ENCODE measurements around the gene CAND1.

CAND1 gene

GRCh38 chr12:67268896-67269632 lies at the start of gene CAND1:
Gene CAND1 (plus strand): TSS chr12:67269358. CDS start chr12:67269718, 360 bp downstream.
- Histone ChIP-seq H3K27ac (ENCODE audit: low read depth, low read length) (peak within 1 kb of the TSS; percentile 91), H3K9ac (ENCODE audit: low read length in 5 of 5) (peak within 1 kb of the TSS; percentile 89 to 99 (median 99)), H3K4me3 (ENCODE audit: low read depth in 1 of 5, low read length in 5 of 5) (peak within 1 kb of the TSS; percentile 81 to 96 (median 94)), H3K27me3 (ENCODE audit: control insufficient read depth in 5 of 5, insufficient read depth in 4 of 5, low read length in 5 of 5) (no peaks in the 10 kb centered on the region), H3K4me1 (ENCODE audit: control insufficient read depth in 5 of 5, insufficient read depth in 5 of 5, low read length in 5 of 5) (peaks cover 3 to 32% (median 30%) of the 10 kb centered on the region in 5 donors), H3K36me3 (ENCODE audit: control insufficient read depth in 5 of 5, insufficient read depth in 5 of 5, low read length in 5 of 5) (no peaks in the 10 kb centered on the region), H3K9me3 (ENCODE audit: control insufficient read depth in 5 of 5, low read length in 5 of 5) (peaks cover 0 to 6% (median 0%) of the 10 kb centered on the region in 5 donors)

- H3K9me3 ChIP-seq (ENCODE audit: control insufficient read depth in 5 of 5, low read length in 5 of 5): no peaks in the 10 kb centered on the region
- no peaks in the 10 kb centered on the region for H3K27me3 ChIP-seq (ENCODE audit: control insufficient read depth in 5 of 5, insufficient read depth in 4 of 5, low read length in 5 of 5)
- H3K9ac ChIP-seq (ENCODE audit: low read length in 5 of 5): no peak overlapping the region
- no peaks in the 10 kb centered on the region for H3K4me1 ChIP-seq (ENCODE audit: control insufficient read depth in 5 of 5, insufficient read depth in 5 of 5, low read length in 5 of 5)
- no peak overlapping the region for H3K4me3 ChIP-seq (ENCODE audit: low read depth in 1 of 5, low read length in 5 of 5)
- H3K27ac ChIP-seq (ENCODE audit: low read depth, low read length): no peak overlapping the region
- H3K36me3 ChIP-seq (ENCODE audit: control insufficient read depth in 5 of 5, insufficient read depth in 5 of 5, low read length in 5 of 5): no peaks in the 10 kb centered on the region
Observed at GRCh38 chr12:67220065-67220464, 49.1 kb upstream of the CAND1 start.

- Histone ChIP-seq H3K4me1 (ENCODE audit: control insufficient read depth in 5 of 5, insufficient read depth in 5 of 5, low read length in 5 of 5) (no peaks in the 10 kb centered on the region), H3K9me3 (ENCODE audit: control insufficient read depth in 5 of 5, low read length in 5 of 5) (no peaks in the 10 kb centered on the region), H3K4me3 (ENCODE audit: low read depth in 1 of 5, low read length in 5 of 5) (no peak overlapping the region), H3K27me3 (ENCODE audit: control insufficient read depth in 5 of 5, insufficient read depth in 4 of 5, low read length in 5 of 5) (no peaks in the 10 kb centered on the region), H3K9ac (ENCODE audit: low read length in 5 of 5) (no peak overlapping the region), H3K36me3 (ENCODE audit: control insufficient read depth in 5 of 5, insufficient read depth in 5 of 5, low read length in 5 of 5) (no peaks in the 10 kb centered on the region), H3K27ac (ENCODE audit: low read depth, low read length) (no peak overlapping the region)
Observed at GRCh38 chr12:67222302-67222701, 46.9 kb upstream of the CAND1 start.

- H3K4me3 ChIP-seq (ENCODE audit: low read depth in 1 of 5, low read length in 5 of 5): no peak overlapping the region
- H3K4me1 ChIP-seq (ENCODE audit: control insufficient read depth in 5 of 5, insufficient read depth in 5 of 5, low read length in 5 of 5): no peaks in the 10 kb centered on the region
- no peaks in the 10 kb centered on the region for H3K27me3 ChIP-seq (ENCODE audit: control insufficient read depth in 5 of 5, insufficient read depth in 4 of 5, low read length in 5 of 5)
- H3K27ac ChIP-seq (ENCODE audit: low read depth, low read length): no peak overlapping the region
- no peaks in the 10 kb centered on the region for H3K36me3 ChIP-seq (ENCODE audit: control insufficient read depth in 5 of 5, insufficient read depth in 5 of 5, low read length in 5 of 5)
- H3K9me3 ChIP-seq (ENCODE audit: control insufficient read depth in 5 of 5, low read length in 5 of 5): no peaks in the 10 kb centered on the region
- no peak overlapping the region for H3K9ac ChIP-seq (ENCODE audit: low read length in 5 of 5)
Observed at GRCh38 chr12:67223225-67223624, 45.9 kb upstream of the CAND1 start.

GRCh38 chr12:67237231-67237630 lies 31.9 kb upstream of the CAND1 start:
- Histone ChIP-seq H3K4me1 (ENCODE audit: control insufficient read depth in 5 of 5, insufficient read depth in 5 of 5, low read length in 5 of 5) (no peaks in the 10 kb centered on the region), H3K27me3 (ENCODE audit: control insufficient read depth in 5 of 5, insufficient read depth in 4 of 5, low read length in 5 of 5) (no peaks in the 10 kb centered on the region), H3K9me3 (ENCODE audit: control insufficient read depth in 5 of 5, low read length in 5 of 5) (peaks cover 0 to 11% (median 2%) of the 10 kb centered on the region in 5 donors), H3K9ac (ENCODE audit: low read length in 5 of 5) (no peak overlapping the region), H3K4me3 (ENCODE audit: low read depth in 1 of 5, low read length in 5 of 5) (no peak overlapping the region), H3K36me3 (ENCODE audit: control insufficient read depth in 5 of 5, insufficient read depth in 5 of 5, low read length in 5 of 5) (no peaks in the 10 kb centered on the region), H3K27ac (ENCODE audit: low read depth, low read length) (no peak overlapping the region)

- no peaks in the 10 kb centered on the region for H3K27me3 ChIP-seq (ENCODE audit: control insufficient read depth in 5 of 5, insufficient read depth in 4 of 5, low read length in 5 of 5)
- no peaks in the 10 kb centered on the region for H3K36me3 ChIP-seq (ENCODE audit: control insufficient read depth in 5 of 5, insufficient read depth in 5 of 5, low read length in 5 of 5)
- H3K9ac ChIP-seq (ENCODE audit: low read length in 5 of 5): no peak overlapping the region
- H3K4me1 ChIP-seq (ENCODE audit: control insufficient read depth in 5 of 5, insufficient read depth in 5 of 5, low read length in 5 of 5): no peaks in the 10 kb centered on the region
- peaks cover 0 to 6% (median 2%) of the 10 kb centered on the region in 5 donors for H3K9me3 ChIP-seq (ENCODE audit: control insufficient read depth in 5 of 5, low read length in 5 of 5)
- H3K4me3 ChIP-seq (ENCODE audit: low read depth in 1 of 5, low read length in 5 of 5): no peak overlapping the region
- no peak overlapping the region for H3K27ac ChIP-seq (ENCODE audit: low read depth, low read length)
Observed at GRCh38 chr12:67239061-67239460, 30.1 kb upstream of the CAND1 start.

- H3K4me1 ChIP-seq (ENCODE audit: control insufficient read depth in 5 of 5, insufficient read depth in 5 of 5, low read length in 5 of 5): no peaks in the 10 kb centered on the region
- H3K4me3 ChIP-seq (ENCODE audit: low read depth in 1 of 5, low read length in 5 of 5): no peak overlapping the region
- no peak overlapping the region for H3K27ac ChIP-seq (ENCODE audit: low read depth, low read length)
- H3K27me3 ChIP-seq (ENCODE audit: control insufficient read depth in 5 of 5, insufficient read depth in 4 of 5, low read length in 5 of 5): no peaks in the 10 kb centered on the region
- H3K36me3 ChIP-seq (ENCODE audit: control insufficient read depth in 5 of 5, insufficient read depth in 5 of 5, low read length in 5 of 5): no peaks in the 10 kb centered on the region
- no peaks in the 10 kb centered on the region for H3K9me3 ChIP-seq (ENCODE audit: control insufficient read depth in 5 of 5, low read length in 5 of 5)
- H3K9ac ChIP-seq (ENCODE audit: low read length in 5 of 5): no peak overlapping the region
Observed at GRCh38 chr12:67241482-67241881, 27.7 kb upstream of the CAND1 start.

GRCh38 chr12:67243260-67243659 lies 25.9 kb upstream of the CAND1 start:
- Histone ChIP-seq H3K9me3 (ENCODE audit: control insufficient read depth in 5 of 5, low read length in 5 of 5) (no peaks in the 10 kb centered on the region), H3K36me3 (ENCODE audit: control insufficient read depth in 5 of 5, insufficient read depth in 5 of 5, low read length in 5 of 5) (no peaks in the 10 kb centered on the region), H3K4me3 (ENCODE audit: low read depth in 1 of 5, low read length in 5 of 5) (no peak overlapping the region), H3K9ac (ENCODE audit: low read length in 5 of 5) (no peak overlapping the region), H3K4me1 (ENCODE audit: control insufficient read depth in 5 of 5, insufficient read depth in 5 of 5, low read length in 5 of 5) (no peaks in the 10 kb centered on the region), H3K27ac (ENCODE audit: low read depth, low read length) (no peak overlapping the region), H3K27me3 (ENCODE audit: control insufficient read depth in 5 of 5, insufficient read depth in 4 of 5, low read length in 5 of 5) (no peaks in the 10 kb centered on the region)

- Histone ChIP-seq H3K27ac (ENCODE audit: low read depth, low read length) (no peak overlapping the region), H3K4me1 (ENCODE audit: control insufficient read depth in 5 of 5, insufficient read depth in 5 of 5, low read length in 5 of 5) (no peaks in the 10 kb centered on the region), H3K4me3 (ENCODE audit: low read depth in 1 of 5, low read length in 5 of 5) (no peak overlapping the region), H3K9ac (ENCODE audit: low read length in 5 of 5) (no peak overlapping the region), H3K27me3 (ENCODE audit: control insufficient read depth in 5 of 5, insufficient read depth in 4 of 5, low read length in 5 of 5) (no peaks in the 10 kb centered on the region), H3K36me3 (ENCODE audit: control insufficient read depth in 5 of 5, insufficient read depth in 5 of 5, low read length in 5 of 5) (no peaks in the 10 kb centered on the region), H3K9me3 (ENCODE audit: control insufficient read depth in 5 of 5, low read length in 5 of 5) (no peaks in the 10 kb centered on the region)
Observed at GRCh38 chr12:67245571-67245970, 23.6 kb upstream of the CAND1 start.

GRCh38 chr12:67251012-67251411 lies 18.1 kb upstream of the CAND1 start:
- Histone ChIP-seq H3K27me3 (ENCODE audit: control insufficient read depth in 5 of 5, insufficient read depth in 4 of 5, low read length in 5 of 5) (no peaks in the 10 kb centered on the region), H3K9me3 (ENCODE audit: control insufficient read depth in 5 of 5, low read length in 5 of 5) (no peaks in the 10 kb centered on the region), H3K9ac (ENCODE audit: low read length in 5 of 5) (no peak overlapping the region), H3K27ac (ENCODE audit: low read depth, low read length) (no peak overlapping the region), H3K4me3 (ENCODE audit: low read depth in 1 of 5, low read length in 5 of 5) (no peak overlapping the region), H3K4me1 (ENCODE audit: control insufficient read depth in 5 of 5, insufficient read depth in 5 of 5, low read length in 5 of 5) (no peaks in the 10 kb centered on the region), H3K36me3 (ENCODE audit: control insufficient read depth in 5 of 5, insufficient read depth in 5 of 5, low read length in 5 of 5) (no peaks in the 10 kb centered on the region)

Data from subcutaneous abdominal adipose tissue (tissue), 5 donors.